ENCODE measurements around the gene MESP2.

Gene MESP2

DNA sequence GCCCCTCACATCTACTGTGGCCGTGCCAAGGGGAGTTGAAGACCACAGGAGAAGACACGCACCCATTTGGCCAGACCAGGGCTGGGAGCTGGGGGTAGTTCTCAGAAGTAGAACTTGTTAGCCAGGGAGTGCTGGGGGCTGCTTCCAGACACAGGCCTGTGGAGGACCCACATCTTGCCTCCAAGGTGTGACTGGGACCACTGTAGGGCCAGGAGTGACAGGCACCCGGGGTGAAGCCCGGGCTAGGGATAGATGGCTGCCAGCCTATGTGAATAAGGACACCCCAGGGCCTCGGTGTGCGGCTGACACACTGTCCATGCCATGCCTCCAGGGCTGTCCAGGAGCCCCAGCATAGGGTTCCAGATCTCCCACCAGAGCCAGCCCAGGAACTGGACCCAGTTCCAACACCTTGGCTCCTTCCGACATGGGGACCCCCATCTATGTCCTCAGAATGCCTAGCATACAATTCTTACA lies 36.8 kb downstream of the MESP2 start:
- TF ChIP-seq EZH2 (IDR thresholded peaks at IDR 0.05; ENCODE audit: borderline replicate concordance, low read length) = no peak
- no peak for TF ChIP-seq CTCF (IDR thresholded peaks at IDR 0.05; ENCODE audit: low read length)
- no peak overlapping the region for H3K27ac ChIP-seq (ENCODE audit: low read depth, low read length, poor library complexity, severe bottlenecking)
- H2AFZ ChIP-seq (ENCODE audit: low read length) = no peak overlapping the region
- 0 out of 2 replicates have a peak, but pooled peaks cover 2% of the 10 kb centered on the region for H3K9me3 ChIP-seq (ENCODE audit: low read length)
- no peaks in the 10 kb centered on the region for H3K9me2 ChIP-seq (ENCODE audit: low read depth, low read length)
- no peak overlapping the region for H3K4me3 ChIP-seq (ENCODE audit: low read depth, low read length, poor library complexity, severe bottlenecking)
- no peaks in the 10 kb centered on the region for H3F3A ChIP-seq (ENCODE audit: insufficient read depth, low read length)
- no peaks in the 10 kb centered on the region for H3K36me3 ChIP-seq (ENCODE audit: insufficient read depth, low read length)
- no peaks in the 10 kb centered on the region for H3K27me3 ChIP-seq (ENCODE audit: insufficient read depth, low read length)
- no peak overlapping the region for H3K9ac ChIP-seq (ENCODE audit: low read length)
- H4K20me1 ChIP-seq (ENCODE audit: insufficient read depth, low read length) = no peaks in the 10 kb centered on the region
- no peaks in the 10 kb centered on the region for H3K4me1 ChIP-seq (ENCODE audit: insufficient read depth, low read length, severe bottlenecking)
- no peak overlapping the region for H3K4me2 ChIP-seq (ENCODE audit: low read length)
- no peaks in the 10 kb centered on the region for H3K79me2 ChIP-seq (ENCODE audit: insufficient read depth, low read length)

- H4K20me1 ChIP-seq (ENCODE audit: insufficient read depth, low read length) = no peaks in the 10 kb centered on the region
- H3K27me3 ChIP-seq (ENCODE audit: insufficient read depth, low read length) = no peaks in the 10 kb centered on the region
- no peak overlapping the region for H3K4me2 ChIP-seq (ENCODE audit: low read length)
- H3K9me3 ChIP-seq (ENCODE audit: low read length) = 0 out of 2 replicates have a peak, but pooled peaks cover 2% of the 10 kb centered on the region
- H3K4me3 ChIP-seq (ENCODE audit: low read depth, low read length, poor library complexity, severe bottlenecking) = no peak overlapping the region
- no peaks in the 10 kb centered on the region for H3K36me3 ChIP-seq (ENCODE audit: insufficient read depth, low read length)
- no peaks in the 10 kb centered on the region for H3F3A ChIP-seq (ENCODE audit: insufficient read depth, low read length)
- H3K9ac ChIP-seq (ENCODE audit: low read length) = no peak overlapping the region
- no peaks in the 10 kb centered on the region for H3K9me2 ChIP-seq (ENCODE audit: low read depth, low read length)
- no peak overlapping the region for H3K27ac ChIP-seq (ENCODE audit: low read depth, low read length, poor library complexity, severe bottlenecking)
- no peak overlapping the region for H2AFZ ChIP-seq (ENCODE audit: low read length)
- no peaks in the 10 kb centered on the region for H3K4me1 ChIP-seq (ENCODE audit: insufficient read depth, low read length, severe bottlenecking)
- TF ChIP-seq CTCF (IDR thresholded peaks at IDR 0.05; ENCODE audit: low read length) (no peak), EZH2 (IDR thresholded peaks at IDR 0.05; ENCODE audit: borderline replicate concordance, low read length) (no peak)
- H3K79me2 ChIP-seq (ENCODE audit: insufficient read depth, low read length) = no peaks in the 10 kb centered on the region
Measured at GRCh38 chr15:89813381-89814111, 37.4 kb downstream of the MESP2 start.

- Histone ChIP-seq H3F3A (ENCODE audit: insufficient read depth, low read length) (no peaks in the 10 kb centered on the region), H3K4me1 (ENCODE audit: insufficient read depth, low read length, severe bottlenecking) (no peaks in the 10 kb centered on the region), H3K36me3 (ENCODE audit: insufficient read depth, low read length) (no peaks in the 10 kb centered on the region), H3K9me3 (ENCODE audit: low read length) (0 out of 2 replicates have a peak, but pooled peaks cover 2% of the 10 kb centered on the region), H3K9ac (ENCODE audit: low read length) (no peak overlapping the region), H2AFZ (ENCODE audit: low read length) (no peak overlapping the region), H4K20me1 (ENCODE audit: insufficient read depth, low read length) (no peaks in the 10 kb centered on the region), H3K79me2 (ENCODE audit: insufficient read depth, low read length) (no peaks in the 10 kb centered on the region), H3K27me3 (ENCODE audit: insufficient read depth, low read length) (no peaks in the 10 kb centered on the region), H3K4me3 (ENCODE audit: low read depth, low read length, poor library complexity, severe bottlenecking) (no peak overlapping the region), H3K27ac (ENCODE audit: low read depth, low read length, poor library complexity, severe bottlenecking) (no peak overlapping the region), H3K4me2 (ENCODE audit: low read length) (no peak overlapping the region), H3K9me2 (ENCODE audit: low read depth, low read length) (no peaks in the 10 kb centered on the region)
- no peak for TF ChIP-seq CTCF (IDR thresholded peaks at IDR 0.05; ENCODE audit: low read length)
- no peak for TF ChIP-seq EZH2 (IDR thresholded peaks at IDR 0.05; ENCODE audit: borderline replicate concordance, low read length)
Measured at GRCh38 chr15:89814112-89814742, 38.1 kb downstream of the MESP2 start.

All from OCI-LY1 (cell line).